ENCODE measurements around the gene BEST1.

The BEST1 gene

DNA sequence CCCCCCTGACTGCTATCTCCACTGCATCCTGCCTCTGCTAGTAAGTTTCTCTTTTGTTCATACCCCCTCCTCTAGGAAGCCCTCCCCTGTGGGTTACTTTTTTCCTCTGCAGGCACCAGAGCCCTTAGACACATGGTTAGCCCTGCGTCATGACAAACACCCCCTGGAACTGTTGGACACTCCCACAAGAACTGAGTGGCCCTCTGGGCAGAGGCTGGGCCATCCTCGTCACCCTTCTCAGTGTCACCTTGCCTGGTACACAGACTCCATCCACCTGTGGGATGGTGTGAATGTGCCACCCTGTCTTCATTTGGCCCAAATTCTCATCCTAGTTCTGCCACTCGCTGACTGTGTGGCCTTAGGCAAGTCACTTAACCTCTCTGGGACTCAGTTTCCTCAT is 28.7 kb upstream of the BEST1 start:
- FAIRE-seq (no peak), DNase-seq (ENCODE audit: insufficient read length, low spot score) (no peak)
- TF ChIP-seq SPI1 (IDR thresholded peaks at IDR 0.05; ENCODE audit: low read depth, low read length) (no peak), POLR2A (IDR thresholded peaks at IDR 0.05; ENCODE audit: low read depth, low read length) (no peak), POLR2AphosphoS5 (IDR thresholded peaks at IDR 0.05; ENCODE audit: low read depth, low read length) (no peak), TAF1 (IDR thresholded peaks at IDR 0.05; ENCODE audit: low read depth, low read length) (no peak), POU2F2 (IDR thresholded peaks at IDR 0.05; ENCODE audit: low read depth, low read length) (no peak), PAX5 (IDR thresholded peaks at IDR 0.05; ENCODE audit: insufficient read depth, low read length, severe bottlenecking) (no peak)

DNA sequence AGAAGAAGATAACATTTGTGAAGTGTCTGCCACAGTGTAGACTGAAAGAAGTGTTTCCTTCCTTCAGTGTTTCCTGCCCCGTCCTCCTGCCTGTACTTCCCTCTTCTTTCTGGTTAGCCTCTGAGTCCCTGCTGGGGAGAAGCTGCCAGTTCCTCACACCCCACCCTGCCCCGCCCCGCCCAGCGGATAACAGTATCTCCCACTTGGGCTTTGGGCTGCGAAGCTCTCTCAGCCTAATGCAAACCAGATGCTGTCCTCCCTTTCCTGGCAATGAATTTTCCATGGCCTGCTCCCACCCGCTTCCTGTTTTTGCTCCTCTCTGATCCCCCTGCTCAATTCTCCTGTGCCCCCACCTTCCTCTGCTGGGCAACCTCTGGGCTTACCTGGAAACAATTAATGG is 27.6 kb upstream of the BEST1 start:
- FAIRE-seq: no peak
- no peak for TF ChIP-seq POU2F2 (IDR thresholded peaks at IDR 0.05; ENCODE audit: low read depth, low read length)
- TF ChIP-seq PAX5 (IDR thresholded peaks at IDR 0.05; ENCODE audit: insufficient read depth, low read length, severe bottlenecking): no peak
- TF ChIP-seq POLR2AphosphoS5 (IDR thresholded peaks at IDR 0.05; ENCODE audit: low read depth, low read length): no peak
- no peak for TF ChIP-seq SPI1 (IDR thresholded peaks at IDR 0.05; ENCODE audit: low read depth, low read length)
- TF ChIP-seq POLR2A (IDR thresholded peaks at IDR 0.05; ENCODE audit: low read depth, low read length): no peak
- TF ChIP-seq TAF1 (IDR thresholded peaks at IDR 0.05; ENCODE audit: low read depth, low read length): no peak
- DNase-seq (ENCODE audit: insufficient read length, low spot score): no peak

DNA sequence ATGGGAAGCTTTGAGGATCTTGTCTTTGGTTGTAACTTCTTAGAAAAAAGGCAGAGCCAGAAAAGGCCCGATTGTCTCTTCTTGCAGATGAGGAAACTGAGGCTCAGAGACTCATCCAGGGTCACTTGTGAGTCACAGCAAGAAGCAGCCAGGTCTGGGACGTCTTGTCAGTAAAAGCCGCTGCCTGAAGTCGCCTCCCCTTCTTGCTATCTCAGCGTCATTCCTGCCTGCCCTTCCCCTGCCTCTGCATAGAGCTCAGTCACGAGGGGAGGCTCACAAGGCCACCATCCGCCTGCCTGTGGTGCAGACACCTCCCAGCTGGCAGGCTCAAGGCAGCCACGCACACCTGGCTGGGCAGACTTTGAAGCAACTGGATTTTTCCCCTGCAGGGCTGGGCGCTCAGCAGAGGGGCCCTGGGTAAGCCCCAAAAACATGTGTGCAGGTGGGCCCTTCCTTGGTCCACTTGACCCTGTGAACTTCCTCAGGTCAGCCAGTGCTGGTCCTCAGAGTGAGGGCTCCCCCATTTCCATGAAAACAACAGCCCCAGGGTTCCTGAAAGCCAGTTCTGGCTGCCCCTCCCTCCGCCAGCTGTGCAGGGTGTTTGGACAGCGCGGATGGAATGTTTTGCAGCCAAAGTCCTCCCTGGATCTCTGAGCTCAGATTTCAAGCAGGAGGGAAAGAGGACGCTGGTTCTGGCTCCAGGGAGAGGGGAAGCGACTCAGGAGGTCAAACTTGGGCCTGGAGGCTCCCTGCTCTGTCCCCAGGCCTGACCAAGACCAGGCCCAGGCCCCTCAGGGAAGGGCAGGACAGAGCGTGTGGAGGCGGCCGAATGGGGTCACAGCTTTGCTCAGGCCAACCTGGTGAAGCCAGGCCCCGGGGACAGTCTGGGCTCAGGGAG is 26.7 kb upstream of the BEST1 start:
- DNase-seq (ENCODE audit: insufficient read length, low spot score): no peak
- no peak for FAIRE-seq
- no peak for TF ChIP-seq POLR2AphosphoS5 (IDR thresholded peaks at IDR 0.05; ENCODE audit: low read depth, low read length)

DNA sequence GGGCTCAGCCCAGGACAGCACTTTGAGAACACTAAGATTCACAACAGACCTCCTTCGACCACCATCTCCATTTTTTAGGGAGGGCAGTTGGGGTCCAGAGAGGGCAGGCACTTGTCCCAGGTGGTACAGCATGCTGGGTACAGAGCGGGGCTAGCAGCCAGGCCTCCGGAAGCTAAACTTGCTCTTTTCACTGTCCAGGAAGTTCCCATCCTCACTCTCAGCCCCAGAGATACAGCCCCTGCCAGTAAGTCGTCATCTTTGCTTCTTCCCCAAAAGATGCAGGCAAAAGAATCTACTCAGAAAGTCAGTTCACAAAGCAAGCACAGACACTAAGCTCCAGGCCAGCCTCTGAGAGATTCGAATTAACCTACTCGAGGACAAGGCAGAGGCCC is 26.1 kb upstream of the BEST1 start:
- FAIRE-seq (no peak), DNase-seq (ENCODE audit: insufficient read length, low spot score) (no peak)
- no peak for TF ChIP-seq SPI1 (IDR thresholded peaks at IDR 0.05; ENCODE audit: low read depth, low read length)
- TF ChIP-seq POLR2AphosphoS5 (IDR thresholded peaks at IDR 0.05; ENCODE audit: low read depth, low read length): no peak
- TF ChIP-seq TAF1 (IDR thresholded peaks at IDR 0.05; ENCODE audit: low read depth, low read length): no peak
- no peak for TF ChIP-seq POLR2A (IDR thresholded peaks at IDR 0.05; ENCODE audit: low read depth, low read length)
- TF ChIP-seq POU2F2 (IDR thresholded peaks at IDR 0.05; ENCODE audit: low read depth, low read length): no peak
- no peak for TF ChIP-seq PAX5 (IDR thresholded peaks at IDR 0.05; ENCODE audit: insufficient read depth, low read length, severe bottlenecking)

DNA sequence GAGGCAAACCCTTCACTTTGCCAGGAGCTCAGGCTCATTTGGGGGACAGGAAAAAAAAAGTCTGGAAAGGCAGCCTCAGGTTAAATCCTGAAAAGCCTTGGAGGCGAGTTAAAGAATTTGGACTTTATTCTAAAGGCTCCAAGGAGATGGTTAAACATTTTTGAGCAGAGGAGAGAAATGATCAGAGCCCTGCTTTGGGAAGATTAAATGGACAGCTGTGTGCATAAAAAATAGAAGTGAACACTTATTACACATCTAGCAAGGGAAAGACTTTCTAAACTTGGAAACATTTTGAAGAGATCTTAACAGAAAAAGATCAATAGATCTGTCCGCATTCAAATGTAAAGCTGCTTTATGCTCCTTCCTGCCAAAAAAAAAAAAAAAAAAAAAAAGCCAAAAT is 24.4 kb upstream of the BEST1 start:
- FAIRE-seq: no peak
- DNase-seq (ENCODE audit: insufficient read length, low spot score): no peak
- TF ChIP-seq PAX5 (IDR thresholded peaks at IDR 0.05; ENCODE audit: insufficient read depth, low read length, severe bottlenecking): no peak
- no peak for TF ChIP-seq POLR2A (IDR thresholded peaks at IDR 0.05; ENCODE audit: low read depth, low read length)
- TF ChIP-seq TAF1 (IDR thresholded peaks at IDR 0.05; ENCODE audit: low read depth, low read length): no peak
- TF ChIP-seq POLR2AphosphoS5 (IDR thresholded peaks at IDR 0.05; ENCODE audit: low read depth, low read length): no peak
- no peak for TF ChIP-seq SPI1 (IDR thresholded peaks at IDR 0.05; ENCODE audit: low read depth, low read length)
- TF ChIP-seq POU2F2 (IDR thresholded peaks at IDR 0.05; ENCODE audit: low read depth, low read length): no peak

GRCh38 chr11:61926235-61926634 is 23.9 kb upstream of the BEST1 start:
- TF ChIP-seq POLR2AphosphoS5 (IDR thresholded peaks at IDR 0.05; ENCODE audit: low read depth, low read length) (no peak), TAF1 (IDR thresholded peaks at IDR 0.05; ENCODE audit: low read depth, low read length) (no peak), POU2F2 (IDR thresholded peaks at IDR 0.05; ENCODE audit: low read depth, low read length) (no peak), SPI1 (IDR thresholded peaks at IDR 0.05; ENCODE audit: low read depth, low read length) (no peak), PAX5 (IDR thresholded peaks at IDR 0.05; ENCODE audit: insufficient read depth, low read length, severe bottlenecking) (no peak), POLR2A (IDR thresholded peaks at IDR 0.05; ENCODE audit: low read depth, low read length) (no peak)
- FAIRE-seq (no peak), DNase-seq (ENCODE audit: insufficient read length, low spot score) (no peak)

GRCh38 chr11:61927501-61927900 is 22.6 kb upstream of the BEST1 start:
- TF ChIP-seq POLR2AphosphoS5 (IDR thresholded peaks at IDR 0.05; ENCODE audit: low read depth, low read length) (no peak), POLR2A (IDR thresholded peaks at IDR 0.05; ENCODE audit: low read depth, low read length) (no peak), POU2F2 (IDR thresholded peaks at IDR 0.05; ENCODE audit: low read depth, low read length) (no peak), PAX5 (IDR thresholded peaks at IDR 0.05; ENCODE audit: insufficient read depth, low read length, severe bottlenecking) (no peak), TAF1 (IDR thresholded peaks at IDR 0.05; ENCODE audit: low read depth, low read length) (no peak), SPI1 (IDR thresholded peaks at IDR 0.05; ENCODE audit: low read depth, low read length) (no peak)
- no peak for FAIRE-seq
- no peak for DNase-seq (ENCODE audit: insufficient read length, low spot score)

GRCh38 chr11:61928606-61929005 is 21.5 kb upstream of the BEST1 start:
- DNase-seq (ENCODE audit: insufficient read length, low spot score) (no peak), FAIRE-seq (no peak)
- TF ChIP-seq PAX5 (IDR thresholded peaks at IDR 0.05; ENCODE audit: insufficient read depth, low read length, severe bottlenecking) (no peak), POU2F2 (IDR thresholded peaks at IDR 0.05; ENCODE audit: low read depth, low read length) (no peak), POLR2AphosphoS5 (IDR thresholded peaks at IDR 0.05; ENCODE audit: low read depth, low read length) (no peak), TAF1 (IDR thresholded peaks at IDR 0.05; ENCODE audit: low read depth, low read length) (no peak), POLR2A (IDR thresholded peaks at IDR 0.05; ENCODE audit: low read depth, low read length) (no peak), SPI1 (IDR thresholded peaks at IDR 0.05; ENCODE audit: low read depth, low read length) (no peak)

GRCh38 chr11:61930933-61931332 is 19.2 kb upstream of the BEST1 start:
- DNase-seq (ENCODE audit: insufficient read length, low spot score) (no peak), FAIRE-seq (no peak)
- TF ChIP-seq POLR2A (IDR thresholded peaks at IDR 0.05; ENCODE audit: low read depth, low read length) (no peak), PAX5 (IDR thresholded peaks at IDR 0.05; ENCODE audit: insufficient read depth, low read length, severe bottlenecking) (no peak), SPI1 (IDR thresholded peaks at IDR 0.05; ENCODE audit: low read depth, low read length) (no peak), POU2F2 (IDR thresholded peaks at IDR 0.05; ENCODE audit: low read depth, low read length) (no peak)

GRCh38 chr11:61935861-61936260 is 14.3 kb upstream of the BEST1 start:
- TF ChIP-seq POU2F2 (IDR thresholded peaks at IDR 0.05; ENCODE audit: low read depth, low read length) (no peak), PAX5 (IDR thresholded peaks at IDR 0.05; ENCODE audit: insufficient read depth, low read length, severe bottlenecking) (no peak), POLR2A (IDR thresholded peaks at IDR 0.05; ENCODE audit: low read depth, low read length) (no peak), POLR2AphosphoS5 (IDR thresholded peaks at IDR 0.05; ENCODE audit: low read depth, low read length) (no peak), SPI1 (IDR thresholded peaks at IDR 0.05; ENCODE audit: low read depth, low read length) (no peak), TAF1 (IDR thresholded peaks at IDR 0.05; ENCODE audit: low read depth, low read length) (no peak)
- no peak for FAIRE-seq
- DNase-seq (ENCODE audit: insufficient read length, low spot score): no peak
